HepG2 (cell line): ENCODE results near the gene GNA14.

Experiments used
- PHF8 ChIP-seq: sonication (generic); formaldehyde crosslinking; IDR thresholded peaks from 2 replicates; pipeline ENCODE4 v1.5.0; 2020; ENCODE audit warnings: missing genetic modification reagents
- POLR2AphosphoS5 ChIP-seq: IDR thresholded peaks from 2 replicates; pipeline ENCODE4 v1.6.1; 2012; ENCODE audit warnings: low read depth, low read length
- SMARCC2 ChIP-seq: fragments of 450-650 bp; IDR thresholded peaks from 2 replicates; pipeline ENCODE4 v1.6.1; 2017; ENCODE audit warnings: antibody characterized with exemption, mild to moderate bottlenecking
- TAF1 ChIP-seq: sonication (generic); formaldehyde crosslinking; IDR thresholded peaks from 2 replicates; pipeline ENCODE4 v1.4.0; 2020; ENCODE audit warnings: missing genetic modification reagents
- YY1 ChIP-seq: IDR thresholded peaks from 2 replicates; pipeline ENCODE4 v1.6.1; 2011; ENCODE audit warnings: low read length, low read depth, moderate library complexity, mild to moderate bottlenecking; ENCODE audit not compliant: insufficient read depth, insufficient replicate concordance
- ZNF83 ChIP-seq: sonication (generic); formaldehyde crosslinking; IDR thresholded peaks from 2 replicates; pipeline ENCODE4 v1.4.0; 2020; ENCODE audit warnings: missing genetic modification reagents, mild to moderate bottlenecking, borderline replicate concordance
- TF ChIP-seq, protein P1 (sequence below): sonication (generic); formaldehyde crosslinking; IDR thresholded peaks from 2 replicates; pipeline ENCODE4 v1.4.0; 2020; ENCODE audit warnings: missing genetic modification reagents
- TF ChIP-seq, protein P2 (sequence below): sonication (generic); formaldehyde crosslinking; IDR thresholded peaks from 2 replicates; pipeline ENCODE4 v1.4.0; 2020; ENCODE audit warnings: missing genetic modification reagents
- TF ChIP-seq, protein P3 (sequence below): sonication (generic); formaldehyde crosslinking; IDR thresholded peaks from 2 replicates; pipeline ENCODE4 v1.5.0; 2020; ENCODE audit warnings: mild to moderate bottlenecking, missing genetic modification reagents
- TF ChIP-seq, protein P4 (sequence below): sonication (generic); formaldehyde crosslinking; IDR thresholded peaks from 2 replicates; pipeline ENCODE4 v1.4.0; 2020; ENCODE audit warnings: missing genetic modification reagents
- TF ChIP-seq, protein P5 (sequence below): sonication (generic); formaldehyde crosslinking; conservative IDR thresholded peaks from 2 replicates; pipeline ENCODE4 v1.4.0; 2020; ENCODE audit warnings: missing genetic modification reagents
- TF ChIP-seq, protein P6 (sequence below): sonication (generic); formaldehyde crosslinking; IDR thresholded peaks from 2 replicates; pipeline ENCODE4 v1.5.0; 2020; ENCODE audit warnings: mild to moderate bottlenecking, missing genetic modification reagents, moderate library complexity

DNA sequence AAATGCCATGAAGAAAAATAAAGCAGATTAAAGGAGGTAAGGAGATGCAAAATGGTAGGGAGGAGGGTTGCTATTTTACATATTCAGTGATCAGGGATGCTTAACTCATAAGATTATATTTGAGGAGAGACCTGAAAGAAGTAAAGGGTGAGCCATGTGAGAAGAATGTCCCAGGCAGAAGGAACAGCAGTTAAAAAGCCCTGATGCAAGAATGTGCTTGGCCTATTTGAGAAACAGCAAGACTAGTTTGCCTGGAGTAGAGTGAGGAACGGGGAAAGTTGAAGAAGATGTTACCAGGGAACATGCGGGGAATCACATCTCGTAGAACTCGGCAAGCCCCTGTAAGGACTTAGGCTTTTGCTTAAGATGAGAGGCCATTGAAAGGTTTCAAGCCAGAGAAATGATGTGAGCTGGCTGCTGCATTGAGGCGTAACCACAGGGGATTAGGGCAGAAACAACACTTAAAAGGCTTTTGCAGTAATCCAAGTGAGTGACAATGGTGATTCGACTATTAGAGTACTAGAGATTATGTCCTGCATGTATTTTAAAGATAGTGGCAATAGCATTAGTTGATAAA, 272.1 kb downstream of the GNA14 start:
- TF ChIP-seq, protein P1, sequence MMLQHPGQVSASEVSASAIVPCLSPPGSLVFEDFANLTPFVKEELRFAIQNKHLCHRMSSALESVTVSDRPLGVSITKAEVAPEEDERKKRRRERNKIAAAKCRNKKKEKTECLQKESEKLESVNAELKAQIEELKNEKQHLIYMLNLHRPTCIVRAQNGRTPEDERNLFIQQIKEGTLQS (CRISPR knock-in tag): no peak
- TF ChIP-seq, protein P2, sequence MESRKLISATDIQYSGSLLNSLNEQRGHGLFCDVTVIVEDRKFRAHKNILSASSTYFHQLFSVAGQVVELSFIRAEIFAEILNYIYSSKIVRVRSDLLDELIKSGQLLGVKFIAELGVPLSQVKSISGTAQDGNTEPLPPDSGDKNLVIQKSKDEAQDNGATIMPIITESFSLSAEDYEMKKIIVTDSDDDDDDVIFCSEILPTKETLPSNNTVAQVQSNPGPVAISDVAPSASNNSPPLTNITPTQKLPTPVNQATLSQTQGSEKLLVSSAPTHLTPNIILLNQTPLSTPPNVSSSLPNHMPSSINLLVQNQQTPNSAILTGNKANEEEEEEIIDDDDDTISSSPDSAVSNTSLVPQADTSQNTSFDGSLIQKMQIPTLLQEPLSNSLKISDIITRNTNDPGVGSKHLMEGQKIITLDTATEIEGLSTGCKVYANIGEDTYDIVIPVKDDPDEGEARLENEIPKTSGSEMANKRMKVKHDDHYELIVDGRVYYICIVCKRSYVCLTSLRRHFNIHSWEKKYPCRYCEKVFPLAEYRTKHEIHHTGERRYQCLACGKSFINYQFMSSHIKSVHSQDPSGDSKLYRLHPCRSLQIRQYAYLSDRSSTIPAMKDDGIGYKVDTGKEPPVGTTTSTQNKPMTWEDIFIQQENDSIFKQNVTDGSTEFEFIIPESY (CRISPR knock-in tag): no peak
- TF ChIP-seq TAF1 (no peak), POLR2AphosphoS5 (no peak), YY1 (no peak), SMARCC2 (no peak), PHF8 (CRISPR knock-in tag) (no peak), ZNF83 (CRISPR knock-in tag) (no peak)
- TF ChIP-seq, protein P3, sequence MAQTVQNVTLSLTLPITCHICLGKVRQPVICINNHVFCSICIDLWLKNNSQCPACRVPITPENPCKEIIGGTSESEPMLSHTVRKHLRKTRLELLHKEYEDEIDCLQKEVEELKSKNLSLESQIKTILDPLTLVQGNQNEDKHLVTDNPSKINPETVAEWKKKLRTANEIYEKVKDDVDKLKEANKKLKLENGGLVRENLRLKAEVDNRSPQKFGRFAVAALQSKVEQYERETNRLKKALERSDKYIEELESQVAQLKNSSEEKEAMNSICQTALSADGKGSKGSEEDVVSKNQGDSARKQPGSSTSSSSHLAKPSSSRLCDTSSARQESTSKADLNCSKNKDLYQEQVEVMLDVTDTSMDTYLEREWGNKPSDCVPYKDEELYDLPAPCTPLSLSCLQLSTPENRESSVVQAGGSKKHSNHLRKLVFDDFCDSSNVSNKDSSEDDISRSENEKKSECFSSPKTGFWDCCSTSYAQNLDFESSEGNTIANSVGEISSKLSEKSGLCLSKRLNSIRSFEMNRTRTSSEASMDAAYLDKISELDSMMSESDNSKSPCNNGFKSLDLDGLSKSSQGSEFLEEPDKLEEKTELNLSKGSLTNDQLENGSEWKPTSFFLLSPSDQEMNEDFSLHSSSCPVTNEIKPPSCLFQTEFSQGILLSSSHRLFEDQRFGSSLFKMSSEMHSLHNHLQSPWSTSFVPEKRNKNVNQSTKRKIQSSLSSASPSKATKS (CRISPR knock-in tag): no peak
- TF ChIP-seq, protein P4, sequence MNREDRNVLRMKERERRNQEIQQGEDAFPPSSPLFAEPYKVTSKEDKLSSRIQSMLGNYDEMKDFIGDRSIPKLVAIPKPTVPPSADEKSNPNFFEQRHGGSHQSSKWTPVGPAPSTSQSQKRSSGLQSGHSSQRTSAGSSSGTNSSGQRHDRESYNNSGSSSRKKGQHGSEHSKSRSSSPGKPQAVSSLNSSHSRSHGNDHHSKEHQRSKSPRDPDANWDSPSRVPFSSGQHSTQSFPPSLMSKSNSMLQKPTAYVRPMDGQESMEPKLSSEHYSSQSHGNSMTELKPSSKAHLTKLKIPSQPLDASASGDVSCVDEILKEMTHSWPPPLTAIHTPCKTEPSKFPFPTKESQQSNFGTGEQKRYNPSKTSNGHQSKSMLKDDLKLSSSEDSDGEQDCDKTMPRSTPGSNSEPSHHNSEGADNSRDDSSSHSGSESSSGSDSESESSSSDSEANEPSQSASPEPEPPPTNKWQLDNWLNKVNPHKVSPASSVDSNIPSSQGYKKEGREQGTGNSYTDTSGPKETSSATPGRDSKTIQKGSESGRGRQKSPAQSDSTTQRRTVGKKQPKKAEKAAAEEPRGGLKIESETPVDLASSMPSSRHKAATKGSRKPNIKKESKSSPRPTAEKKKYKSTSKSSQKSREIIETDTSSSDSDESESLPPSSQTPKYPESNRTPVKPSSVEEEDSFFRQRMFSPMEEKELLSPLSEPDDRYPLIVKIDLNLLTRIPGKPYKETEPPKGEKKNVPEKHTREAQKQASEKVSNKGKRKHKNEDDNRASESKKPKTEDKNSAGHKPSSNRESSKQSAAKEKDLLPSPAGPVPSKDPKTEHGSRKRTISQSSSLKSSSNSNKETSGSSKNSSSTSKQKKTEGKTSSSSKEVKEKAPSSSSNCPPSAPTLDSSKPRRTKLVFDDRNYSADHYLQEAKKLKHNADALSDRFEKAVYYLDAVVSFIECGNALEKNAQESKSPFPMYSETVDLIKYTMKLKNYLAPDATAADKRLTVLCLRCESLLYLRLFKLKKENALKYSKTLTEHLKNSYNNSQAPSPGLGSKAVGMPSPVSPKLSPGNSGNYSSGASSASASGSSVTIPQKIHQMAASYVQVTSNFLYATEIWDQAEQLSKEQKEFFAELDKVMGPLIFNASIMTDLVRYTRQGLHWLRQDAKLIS (CRISPR knock-in tag): no peak
- TF ChIP-seq, protein P5, sequence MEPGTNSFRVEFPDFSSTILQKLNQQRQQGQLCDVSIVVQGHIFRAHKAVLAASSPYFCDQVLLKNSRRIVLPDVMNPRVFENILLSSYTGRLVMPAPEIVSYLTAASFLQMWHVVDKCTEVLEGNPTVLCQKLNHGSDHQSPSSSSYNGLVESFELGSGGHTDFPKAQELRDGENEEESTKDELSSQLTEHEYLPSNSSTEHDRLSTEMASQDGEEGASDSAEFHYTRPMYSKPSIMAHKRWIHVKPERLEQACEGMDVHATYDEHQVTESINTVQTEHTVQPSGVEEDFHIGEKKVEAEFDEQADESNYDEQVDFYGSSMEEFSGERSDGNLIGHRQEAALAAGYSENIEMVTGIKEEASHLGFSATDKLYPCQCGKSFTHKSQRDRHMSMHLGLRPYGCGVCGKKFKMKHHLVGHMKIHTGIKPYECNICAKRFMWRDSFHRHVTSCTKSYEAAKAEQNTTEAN (CRISPR knock-in tag): no peak
- TF ChIP-seq, protein P6, sequence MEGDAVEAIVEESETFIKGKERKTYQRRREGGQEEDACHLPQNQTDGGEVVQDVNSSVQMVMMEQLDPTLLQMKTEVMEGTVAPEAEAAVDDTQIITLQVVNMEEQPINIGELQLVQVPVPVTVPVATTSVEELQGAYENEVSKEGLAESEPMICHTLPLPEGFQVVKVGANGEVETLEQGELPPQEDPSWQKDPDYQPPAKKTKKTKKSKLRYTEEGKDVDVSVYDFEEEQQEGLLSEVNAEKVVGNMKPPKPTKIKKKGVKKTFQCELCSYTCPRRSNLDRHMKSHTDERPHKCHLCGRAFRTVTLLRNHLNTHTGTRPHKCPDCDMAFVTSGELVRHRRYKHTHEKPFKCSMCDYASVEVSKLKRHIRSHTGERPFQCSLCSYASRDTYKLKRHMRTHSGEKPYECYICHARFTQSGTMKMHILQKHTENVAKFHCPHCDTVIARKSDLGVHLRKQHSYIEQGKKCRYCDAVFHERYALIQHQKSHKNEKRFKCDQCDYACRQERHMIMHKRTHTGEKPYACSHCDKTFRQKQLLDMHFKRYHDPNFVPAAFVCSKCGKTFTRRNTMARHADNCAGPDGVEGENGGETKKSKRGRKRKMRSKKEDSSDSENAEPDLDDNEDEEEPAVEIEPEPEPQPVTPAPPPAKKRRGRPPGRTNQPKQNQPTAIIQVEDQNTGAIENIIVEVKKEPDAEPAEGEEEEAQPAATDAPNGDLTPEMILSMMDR (CRISPR knock-in tag): no peak
